Endothelial cell of umbilical vein (primary cell): Measurements from ENCODE around the gene RBBP4.

Experiments
- MAX ChIP-seq: IDR thresholded peaks from 2 replicates; pipeline ENCODE4 v1.6.1; 2011; ENCODE audit not compliant: insufficient read depth, insufficient read length
- POLR2A ChIP-seq: IDR thresholded peaks from 2 replicates; pipeline ENCODE4 v1.6.1; 2012; ENCODE audit warnings: low read depth, mild to moderate bottlenecking, control low read depth, low read length

GRCh38 chr1:32635508-32636277 lies 15.3 kb upstream of the RBBP4 start:
- no peak for TF ChIP-seq POLR2A
- no peak for TF ChIP-seq MAX
